Measurements from ENCODE around the gene STARD9.

The STARD9 gene

GRCh38 chr15:42741710-42742109 is 166.3 kb downstream of the STARD9 start:
- no peak for TF ChIP-seq CTCF (IDR thresholded peaks at IDR 0.05)

GRCh38 chr15:42742149-42742548 is 166.7 kb downstream of the STARD9 start:
- Histone ChIP-seq H3K27me3 (ENCODE audit: control insufficient read depth, insufficient read depth, low read length) (no peaks in the 10 kb centered on the region), H3K4me3 (ENCODE audit: low read depth, low read length) (no peak overlapping the region), H3K79me2 (no peaks in the 10 kb centered on the region), H3K9ac (no peak overlapping the region), H2AFZ (no peak overlapping the region), H3K36me3 (ENCODE audit: control insufficient read depth, insufficient read depth, low read length) (no peaks in the 10 kb centered on the region), H3K4me2 (ENCODE audit: low read length) (no peak overlapping the region), H3K4me1 (peaks cover 3% of the 10 kb centered on the region), H3K9me3 (ENCODE audit: control insufficient read depth, low read length) (no peaks in the 10 kb centered on the region), H3K27ac (no peak overlapping the region)
- no peak for TF ChIP-seq CTCF (IDR thresholded peaks at IDR 0.05)

More at GRCh38 chr15:42741710-42742109, 166.3 kb downstream of the STARD9 start:
- H3K9me3 ChIP-seq (ENCODE audit: control insufficient read depth, low read length) = no peaks in the 10 kb centered on the region
- H3K4me3 ChIP-seq (ENCODE audit: low read depth, low read length) = no peak overlapping the region
- no peak overlapping the region for H3K9ac ChIP-seq
- H3K36me3 ChIP-seq (ENCODE audit: control insufficient read depth, insufficient read depth, low read length) = no peaks in the 10 kb centered on the region
- H3K4me2 ChIP-seq (ENCODE audit: low read length) = no peak overlapping the region
- no peak overlapping the region for H2AFZ ChIP-seq
- H3K27me3 ChIP-seq (ENCODE audit: control insufficient read depth, insufficient read depth, low read length) = no peaks in the 10 kb centered on the region
- H3K27ac ChIP-seq = no peak overlapping the region
- peaks cover 3% of the 10 kb centered on the region for H3K4me1 ChIP-seq
- H3K79me2 ChIP-seq = no peaks in the 10 kb centered on the region

- Histone ChIP-seq H3K36me3 (ENCODE audit: control insufficient read depth, insufficient read depth, low read length) (no peaks in the 10 kb centered on the region), H3K4me1 (no peaks in the 10 kb centered on the region), H3K27ac (no peak overlapping the region), H3K9me3 (ENCODE audit: control insufficient read depth, low read length) (no peaks in the 10 kb centered on the region), H3K4me2 (ENCODE audit: low read length) (no peak overlapping the region), H2AFZ (no peak overlapping the region), H3K79me2 (no peaks in the 10 kb centered on the region), H3K9ac (no peak overlapping the region), H3K4me3 (ENCODE audit: low read depth, low read length) (no peak overlapping the region), H3K27me3 (ENCODE audit: control insufficient read depth, insufficient read depth, low read length) (no peaks in the 10 kb centered on the region)
- no peak for TF ChIP-seq CTCF (IDR thresholded peaks at IDR 0.05)
Observed at GRCh38 chr15:42744195-42744594, 168.8 kb downstream of the STARD9 start.

- H3K4me1 ChIP-seq = no peaks in the 10 kb centered on the region
- H3K79me2 ChIP-seq = no peaks in the 10 kb centered on the region
Observed at GRCh38 chr15:42749266-42749665, 173.9 kb downstream of the STARD9 start.

More at GRCh38 chr15:42749266-42749665, 173.9 kb downstream of the STARD9 start:
- Histone ChIP-seq H3K36me3 (ENCODE audit: control insufficient read depth, insufficient read depth, low read length) (no peaks in the 10 kb centered on the region), H3K4me2 (ENCODE audit: low read length) (no peak overlapping the region), H2AFZ (no peak overlapping the region), H3K27ac (no peak overlapping the region), H3K9me3 (ENCODE audit: control insufficient read depth, low read length) (no peaks in the 10 kb centered on the region), H3K9ac (no peak overlapping the region), H3K4me3 (ENCODE audit: low read depth, low read length) (no peak overlapping the region), H3K27me3 (ENCODE audit: control insufficient read depth, insufficient read depth, low read length) (no peaks in the 10 kb centered on the region)
- TF ChIP-seq CTCF (IDR thresholded peaks at IDR 0.05) = no peak
